Measurements from ENCODE around the gene KANSL1. TPM values are rescaled to one million over a fixed set of nuclear protein-coding genes. Genes with fewer than 3 reads are reported as not detected.

Gene KANSL1
- total and polyA plus RNA-seq, 9 of the 15 experiments (the other 6 are each of a cell fraction or from before 2014, with no cell fraction given) = 3.6 to 55.4 (median 31.8) TPM

- no peak for FAIRE-seq
- peaks cover 41% of the 10 kb centered on the region for H3K36me3 ChIP-seq (ENCODE audit: control insufficient read depth, insufficient read depth, low read length)
- 73% methylated on average over 4 of the region's 4 CpGs for WGBS (ENCODE audit: insufficient coverage, low coverage, missing lambda C conversion rate)
- H3K9me3 ChIP-seq (replicated peaks; ENCODE audit: control insufficient read depth, insufficient read depth, low read depth, low read length) = no peaks in the 10 kb centered on the region
- 0 out of 2 replicates have a peak, but pooled peaks have one; percentile 25 for TF ChIP-seq POLR2H (tag; IDR thresholded peaks at IDR 0.05; ENCODE audit: low read depth)
- no peak for TF ChIP-seq HNRNPUL1 (IDR thresholded peaks at IDR 0.05; ENCODE audit: low read length)
- H3K4me1 ChIP-seq (replicated peaks in 1 of 2; ENCODE audit: control insufficient read depth in 2 of 2, insufficient read depth in 2 of 2, low read length in 2 of 2) = no peaks in the 10 kb centered on the region; a peak in 1 of 5 replicates
- H4K20me1 ChIP-seq (replicated peaks; ENCODE audit: control insufficient read depth, insufficient read depth, low read length) = no peaks in the 10 kb centered on the region
- H2AFZ ChIP-seq (ENCODE audit: low read depth, low read length) = no peak overlapping the region
- CTCF ChIA-PET (ENCODE audit: low intra/inter-chr PET ratio) = interaction anchor here (0.5 kb wide), 1 partner anchor 1175 kb away, joined by 3 read pairs; no protein-coding TSS in a partner anchor
- in situ Hi-C loops (cut with MboI) (loop anchor here (10.0 kb wide), 1 partner anchor 484 kb away; the partner anchor contains the start of gene ARL17A), intact Hi-C loops (cut with micrococcal nuclease) (no loop called here)
- no peak; the same call in 2 of the 3 replicates for ATAC-seq
- BruUV-seq (replicated peaks) = no TSS peak
- H3K9ac ChIP-seq (ENCODE audit: insufficient read depth in 1 of 2, low read depth in 2 of 2, low read length in 2 of 2) = no peak overlapping the region
- peaks cover 88% of the 10 kb centered on the region for H3K79me2 ChIP-seq (ENCODE audit: control insufficient read depth, insufficient read depth, low read length)
- H3K4me3 ChIP-seq = no peak overlapping the region
- H3K4me2 ChIP-seq (ENCODE audit: insufficient read depth, low read length) = no peak overlapping the region
- H3K9me1 ChIP-seq (ENCODE audit: control insufficient read depth, insufficient read depth, low read length) = no peaks in the 10 kb centered on the region
- H3K27ac ChIP-seq (ENCODE audit: extremely low read depth, low read depth, low read length) = no peak overlapping the region
- no peak for DNase-seq (ENCODE audit: extremely low read depth in 1 of 4, low spot score in 3 of 4)
- POLR2A ChIA-PET = interaction anchor here (1.0 to 4.0 kb wide), 7 partner anchors 8 to 89 kb away, joined by 3 to 32 read pairs (median 4); no protein-coding TSS in a partner anchor
- H3K27me3 ChIP-seq (ENCODE audit: control insufficient read depth in 2 of 2, insufficient read depth in 2 of 2, low read length in 2 of 2) = no peaks in the 10 kb centered on the region
Observed at GRCh38 chr17:46090871-46091270, 102.4 kb downstream of the KANSL1 start.

- TF ChIP-seq HIVEP1 (CRISPR knock-in tag; IDR thresholded peaks at IDR 0.05) = no peak
- TF ChIP-seq FOXO4 (CRISPR knock-in tag; IDR thresholded peaks at IDR 0.05) = no peak
- TF ChIP-seq ZNF384 (IDR thresholded peaks at IDR 0.05; ENCODE audit: low read depth, low read length) = peak; percentile 57; the same call in 1 of the 2 replicates
Observed at GRCh38 chr17:46089389-46089965, 103.8 kb downstream of the KANSL1 start.

More at GRCh38 chr17:46089389-46089965, 103.8 kb downstream of the KANSL1 start:
- DNase-seq (ENCODE audit: extremely low read depth in 1 of 4, low spot score in 3 of 4) = no peak
- no peaks in the 10 kb centered on the region for H3K27me3 ChIP-seq (ENCODE audit: control insufficient read depth in 2 of 2, insufficient read depth in 2 of 2, low read length in 2 of 2)
- H3K4me2 ChIP-seq (ENCODE audit: insufficient read depth, low read length) = no peak overlapping the region
- POLR2A ChIA-PET = interaction anchor here (1.0 to 4.0 kb wide), 2 partner anchors 11 to 103 kb away, joined by 3 to 32 read pairs; partner anchors contain the start of gene KANSL1
- H3K9me1 ChIP-seq (ENCODE audit: control insufficient read depth, insufficient read depth, low read length) = no peaks in the 10 kb centered on the region
- CTCF ChIA-PET (ENCODE audit: low intra/inter-chr PET ratio) = interaction anchor here (0.6 kb wide), 1 partner anchor 104 kb away, joined by 3 read pairs; the partner anchor contains the start of gene KANSL1
- no peak overlapping the region for H3K9ac ChIP-seq (ENCODE audit: insufficient read depth in 1 of 2, low read depth in 2 of 2, low read length in 2 of 2)
- H3K4me1 ChIP-seq (replicated peaks in 1 of 2; ENCODE audit: control insufficient read depth in 2 of 2, insufficient read depth in 2 of 2, low read length in 2 of 2) = peaks cover 0 to 6% of the 10 kb centered on the region in 2 experiments; a peak in 2 of 5 replicates
- no peak overlapping the region for H3K4me3 ChIP-seq
- 65% methylated on average over 3 of the region's 3 CpGs for WGBS (ENCODE audit: insufficient coverage, low coverage, missing lambda C conversion rate)
- FAIRE-seq = no peak
- in situ Hi-C loops (cut with MboI) = no loop called here
- peaks cover 37% of the 10 kb centered on the region for H3K36me3 ChIP-seq (ENCODE audit: control insufficient read depth, insufficient read depth, low read length)
- H4K20me1 ChIP-seq (replicated peaks; ENCODE audit: control insufficient read depth, insufficient read depth, low read length) = no peaks in the 10 kb centered on the region
- H3K9me3 ChIP-seq (replicated peaks; ENCODE audit: control insufficient read depth, insufficient read depth, low read depth, low read length) = no peaks in the 10 kb centered on the region
- intact Hi-C loops (cut with micrococcal nuclease) = no loop called here
- no peak overlapping the region for H2AFZ ChIP-seq (ENCODE audit: low read depth, low read length)
- H3K79me2 ChIP-seq (ENCODE audit: control insufficient read depth, insufficient read depth, low read length) = peaks cover 86% of the 10 kb centered on the region
- H3K27ac ChIP-seq (ENCODE audit: extremely low read depth, low read depth, low read length) = no peak overlapping the region
- BruUV-seq (replicated peaks) = no TSS peak
- ATAC-seq = no peak

Measured in K562 (cell line).